Right hindlimb (tissue), 1 donor: Measurements from ENCODE around the gene STAT3.

ENCODE experiments used
- DNase-seq: peaks from one replicate; pipeline ENCODE4 v3.0.0-alpha.2; 2018

Gene STAT3

GRCh38 chr17:42290577-42290976 lies 97.7 kb downstream of the STAT3 start:
- DNase-seq: no peak

- DNase-seq: no peak
Observed at GRCh38 chr17:42289611-42290181, 98.5 kb downstream of the STAT3 start.

GRCh38 chr17:42288803-42289610 lies 99.2 kb downstream of the STAT3 start:
- DNase-seq: no peak

- DNase-seq: peak; percentile 91
Observed at GRCh38 chr17:42287977-42288802, 100.1 kb downstream of the STAT3 start, which contains the start of gene STAT5A. Gene STAT5A, plus strand, starts transcription at chr17:42288498. Its CDS starts 914 bp downstream, at chr17:42289412.

- peak; percentile 82 for DNase-seq
Observed at GRCh38 chr17:42287305-42287976, 100.8 kb downstream of the STAT3 start.

GRCh38 chr17:42286411-42287221 lies 101.6 kb downstream of the STAT3 start:
- peak; percentile 72 for DNase-seq

GRCh38 chr17:42285346-42286050 lies 102.7 kb downstream of the STAT3 start:
- DNase-seq: no peak

- DNase-seq: no peak
Observed at GRCh38 chr17:42284566-42284965, 103.7 kb downstream of the STAT3 start.

GRCh38 chr17:42284024-42284369 lies 104.2 kb downstream of the STAT3 start:
- DNase-seq: no peak

GRCh38 chr17:42283241-42284023 lies 104.8 kb downstream of the STAT3 start:
- no peak for DNase-seq

GRCh38 chr17:42282478-42283080 lies 105.7 kb downstream of the STAT3 start:
- no peak for DNase-seq

- no peak for DNase-seq
Observed at GRCh38 chr17:42281571-42282096, 106.6 kb downstream of the STAT3 start.

- DNase-seq: no peak
Observed at GRCh38 chr17:42279776-42280630, 108.2 kb downstream of the STAT3 start.

GRCh38 chr17:42277342-42277712 lies 110.9 kb downstream of the STAT3 start:
- DNase-seq: no peak

GRCh38 chr17:42276609-42277341 lies 111.5 kb downstream of the STAT3 start:
- DNase-seq: peak; percentile 74

GRCh38 chr17:42276359-42276608 lies 112.0 kb downstream of the STAT3 start, which contains the start of gene STAT5B:
Gene STAT5B, minus strand, starts transcription at chr17:42276391. Its CDS starts 44,264 bp downstream, at chr17:42232127.
- DNase-seq: peak; percentile 75

- peak; percentile 38 for DNase-seq
Observed at GRCh38 chr17:42275527-42276358, 112.5 kb downstream of the STAT3 start.
